Endothelial cell of umbilical vein (primary cell): ENCODE measurements around the gene PLEKHA8. TPM values are rescaled to one million over a fixed set of nuclear protein-coding genes. Genes with fewer than 3 reads are reported as not detected.
A peak's percentile ranks its signal among the peaks of the same experiment; 100 is the strongest.

Experiments used
- BruUV-seq: library from RNA; stranded (reverse); fragments of 400-500 nt; replicated peaks from 2 replicates; lab custom pipeline; 2021; lab: Mats Ljungman, UMichigan
- CTCF ChIA-PET: fragments of 300-600, 350-600 bp; sonication (Branson Sonifier 250); formaldehyde crosslinking; loops from one replicate; lab custom pipeline; 2021; ENCODE audit warnings: antibody characterized with exemption, inconsistent platforms; lab: Charles Lee
- POLR2A ChIA-PET: fragments of 300-600, 350-600 bp; sonication (Branson Sonifier 250); formaldehyde crosslinking; loops from one replicate; lab custom pipeline; 2021; ENCODE audit warnings: antibody characterized with exemption, inconsistent platforms; lab: Charles Lee
- DNase-seq: peaks from one replicate; pipeline ENCODE4 v3.0.0-alpha.2; 2011; ENCODE audit warnings: low read depth, low spot score
- FAIRE-seq: peaks from 2 replicates; lab custom pipeline; 2011; peaks lifted over from hg19 to GRCh38; lab: Jason Lieb, UNC
- H2AFZ ChIP-seq: 2 replicates; pipeline ENCODE4 v1.6.0; 2012; ENCODE audit warnings: low read depth, low read length, control low read depth, inconsistent platforms
- H3K27ac ChIP-seq: 2 replicates; pipeline ENCODE4 v1.5.1; 2011; ENCODE audit warnings: low read depth, mild to moderate bottlenecking, control low read depth, low read length, moderate library complexity; ENCODE audit not compliant: insufficient read depth
- H3K27me3 ChIP-seq, 2 experiments: 2 replicates each; pipeline versions ENCODE4 v1.6.0 to v1.6.1; 2011; ENCODE audit warnings: low read length in 2 of 2, mixed read lengths in 1 of 2; ENCODE audit not compliant: control insufficient read depth in 2 of 2, insufficient read depth in 2 of 2
- H3K36me3 ChIP-seq, 2 experiments: 2 replicates in 1 of 2; 3 replicates in 1 of 2; pipeline ENCODE4 v1.5.1; 2011; ENCODE audit warnings: low read length in 2 of 2, mild to moderate bottlenecking in 1 of 2, moderate library complexity in 1 of 2; ENCODE audit not compliant: control insufficient read depth in 2 of 2, insufficient read depth in 2 of 2; ENCODE audit errors: extremely low read depth in 1 of 2
- H3K4me1 ChIP-seq: 3 replicates; pipeline ENCODE4 v1.5.1; 2011; ENCODE audit warnings: mild to moderate bottlenecking, low read length; ENCODE audit not compliant: control insufficient read depth, insufficient read depth; ENCODE audit errors: extremely low read depth
- H3K4me2 ChIP-seq: 2 replicates; pipeline ENCODE4 v1.6.1; 2011; ENCODE audit warnings: low read length, control low read depth, mixed read lengths; ENCODE audit not compliant: insufficient read depth
- H3K4me3 ChIP-seq, 3 experiments: fragments of 200-600 bp in 1 of 3; sonication (generic), shearing (Covaris generic) in 1 of 3; replicated peaks in 1 of 3; 2 replicates each; pipeline ENCODE4 v1.5.1; 2011 to 2016; ENCODE audit warnings: control low read depth in 3 of 3, low read length in 3 of 3, mild to moderate bottlenecking in 2 of 3, inconsistent platforms in 1 of 3, low read depth in 1 of 3, moderate library complexity in 1 of 3; ENCODE audit not compliant: insufficient read depth in 1 of 3
- H3K79me2 ChIP-seq: 2 replicates; pipeline ENCODE4 v1.6.0; 2012; ENCODE audit warnings: low read length, inconsistent platforms; ENCODE audit not compliant: control insufficient read depth, insufficient read depth
- H3K9ac ChIP-seq: replicated peaks from 2 replicates; pipeline ENCODE3; 2011; ENCODE audit warnings: low read length, control low read depth; ENCODE audit not compliant: insufficient read depth; ENCODE audit errors: extremely low read depth
- H3K9me1 ChIP-seq: replicated peaks from 3 replicates; pipeline ENCODE4 v1.6.0; 2011; ENCODE audit warnings: mild to moderate bottlenecking, low read length; ENCODE audit not compliant: control insufficient read depth, insufficient read depth; ENCODE audit errors: extremely low read depth
- H3K9me3 ChIP-seq: replicated peaks from 2 replicates; pipeline ENCODE4 v1.5.1; 2012; ENCODE audit warnings: low read length, inconsistent platforms; ENCODE audit not compliant: control insufficient read depth, insufficient read depth
- H4K20me1 ChIP-seq: replicated peaks from 2 replicates; pipeline ENCODE3; 2011; ENCODE audit warnings: mild to moderate bottlenecking, low read length; ENCODE audit not compliant: control insufficient read depth, insufficient read depth; ENCODE audit errors: extremely low read depth
- CTCF ChIP-seq, 2 donors: IDR thresholded peaks; 1 replicate in 1 of 2; 2 replicates in 1 of 2; pipeline ENCODE4 v1.5.1; 2011; ENCODE audit warnings: low read length in 2 of 2, mild to moderate bottlenecking in 2 of 2, moderate library complexity in 2 of 2, control low read depth in 1 of 2, inconsistent platforms in 1 of 2, low read depth in 1 of 2; ENCODE audit not compliant: insufficient read depth in 1 of 2; ENCODE audit errors: extremely low read depth in 1 of 2
- EZH2 ChIP-seq: IDR thresholded peaks from 2 replicates; pipeline ENCODE4 v1.6.1; 2012; ENCODE audit warnings: borderline replicate concordance, low read depth, mild to moderate bottlenecking, moderate library complexity, low read length, inconsistent platforms; ENCODE audit not compliant: severe bottlenecking
- FOS ChIP-seq: IDR thresholded peaks from 2 replicates; pipeline ENCODE4 v1.6.1; 2011; ENCODE audit warnings: mild to moderate bottlenecking, low read length, moderate library complexity, borderline replicate concordance; ENCODE audit not compliant: insufficient read depth
- GATA2 ChIP-seq: IDR thresholded peaks from 2 replicates; pipeline ENCODE4 v1.7.0; 2011; ENCODE audit warnings: low read depth, mild to moderate bottlenecking, moderate library complexity, mixed read lengths, low read length; ENCODE audit not compliant: insufficient read length, insufficient read depth
- JUN ChIP-seq: IDR thresholded peaks from 2 replicates; pipeline ENCODE4 v1.6.1; 2011; ENCODE audit warnings: borderline replicate concordance, low read depth; ENCODE audit not compliant: insufficient read length, insufficient read depth
- MYC ChIP-seq: IDR thresholded peaks from one replicate; pipeline ENCODE4 v1.6.1; 2011; ENCODE audit warnings: mild to moderate bottlenecking, low read depth, low read length
- POLR2A ChIP-seq: IDR thresholded peaks from 2 replicates; pipeline ENCODE4 v1.6.1; 2012; ENCODE audit warnings: low read depth, mild to moderate bottlenecking, control low read depth, low read length
- POLR2AphosphoS5 ChIP-seq: IDR thresholded peaks from 2 replicates; pipeline ENCODE4 v1.6.1; 2012; ENCODE audit warnings: low read depth, mild to moderate bottlenecking, control low read depth, low read length, moderate library complexity; ENCODE audit not compliant: insufficient read depth
- dilution Hi-C: fragments of 300-500 bp; cut with MboI; formaldehyde crosslinking; loops from one replicate; pipeline ENCODE4 v1.15.0; 2019; ENCODE audit warnings: low sequenced_read_pairs; ENCODE audit not compliant: extremely low pct_ligation_motif_present
- intact Hi-C: fragments of 100-400 bp; cut with micrococcal nuclease; formaldehyde crosslinking; loops from one replicate; pipeline ENCODE4 v1.10.0; 2022
- polyA plus RNA-seq, 4 experiments: library from polyadenylated mRNA; depleted of rRNA in 3 of 4; stranded (reverse) in 3 of 4; unstranded in 1 of 4; fragments of >200 nt; gene quantifications; 2 replicates each; pipeline versions ENCODE4 v1.2.1 to v1.2.3, GENCODE V29; 2011 to 2012; ENCODE audit warnings: missing spikeins in 1 of 4
- total RNA-seq: library from RNA; stranded (reverse); gene quantifications from 2 replicates; pipeline ENCODE4 v1.2.3, GENCODE V29; 2021
- TF ChIP-seq, protein P1 (sequence below): IDR thresholded peaks from 2 replicates; pipeline ENCODE4 v1.6.1; 2011; ENCODE audit not compliant: insufficient read depth, insufficient read length

The PLEKHA8 gene
- total and polyA plus RNA-seq, 2 donors (not counting 3 experiments of a cell fraction or from before 2014, with no cell fraction given): 4.5 to 19.8 TPM

GRCh38 chr7:30133736-30134610 is 105.8 kb downstream of the PLEKHA8 start:
- no peak for TF ChIP-seq JUN
- no peak for TF ChIP-seq CTCF (IDR thresholded peaks at IDR 0.05; ENCODE audit: extremely low read depth in 1 of 2, insufficient read depth in 1 of 2, low read depth in 1 of 2, low read length in 2 of 2)
- TF ChIP-seq FOS: no peak
- no peak for TF ChIP-seq EZH2
- TF ChIP-seq GATA2: no peak
- TF ChIP-seq, protein P1, sequence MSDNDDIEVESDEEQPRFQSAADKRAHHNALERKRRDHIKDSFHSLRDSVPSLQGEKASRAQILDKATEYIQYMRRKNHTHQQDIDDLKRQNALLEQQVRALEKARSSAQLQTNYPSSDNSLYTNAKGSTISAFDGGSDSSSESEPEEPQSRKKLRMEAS: no peak
- TF ChIP-seq MYC: no peak
- no peak for TF ChIP-seq POLR2AphosphoS5
- no peak for TF ChIP-seq POLR2A
- Histone ChIP-seq H4K20me1 (no peaks in the 10 kb centered on the region), H3K27ac (peak overlapping the region; percentile 41), H3K4me3 (peak overlapping the region; percentile 59 to 83 (median 59)), H2AFZ (peak overlapping the region; percentile 97), H3K36me3 (no peaks in the 10 kb centered on the region), H3K9me1 (no peaks in the 10 kb centered on the region), H3K9ac (peak overlapping the region; percentile 50), H3K27me3 (peaks cover 0 to 5% of the 10 kb centered on the region in 2 experiments), H3K4me2 (peak overlapping the region; percentile 96), H3K4me1 (peaks cover 6% of the 10 kb centered on the region), H3K79me2 (no peaks in the 10 kb centered on the region), H3K9me3 (no peaks in the 10 kb centered on the region)
- ChIA-PET CTCF (interaction anchor here (0.9 to 2.4 kb wide), 6 partner anchors 8 to 335 kb away, joined by 3 to 7 read pairs (median 3); no protein-coding TSS in a partner anchor), POLR2A (no interaction called here)
- FAIRE-seq: no peak
- DNase-seq: no peak
- BruUV-seq: no TSS peak
- intact Hi-C loops (loop anchor here (2.0 kb wide), 1 partner anchor 105 kb away; the partner anchor contains the start of gene PLEKHA8), dilution Hi-C loops (no loop called here)
